ENCODE data around the gene OR10G3.

Gene OR10G3

DNA sequence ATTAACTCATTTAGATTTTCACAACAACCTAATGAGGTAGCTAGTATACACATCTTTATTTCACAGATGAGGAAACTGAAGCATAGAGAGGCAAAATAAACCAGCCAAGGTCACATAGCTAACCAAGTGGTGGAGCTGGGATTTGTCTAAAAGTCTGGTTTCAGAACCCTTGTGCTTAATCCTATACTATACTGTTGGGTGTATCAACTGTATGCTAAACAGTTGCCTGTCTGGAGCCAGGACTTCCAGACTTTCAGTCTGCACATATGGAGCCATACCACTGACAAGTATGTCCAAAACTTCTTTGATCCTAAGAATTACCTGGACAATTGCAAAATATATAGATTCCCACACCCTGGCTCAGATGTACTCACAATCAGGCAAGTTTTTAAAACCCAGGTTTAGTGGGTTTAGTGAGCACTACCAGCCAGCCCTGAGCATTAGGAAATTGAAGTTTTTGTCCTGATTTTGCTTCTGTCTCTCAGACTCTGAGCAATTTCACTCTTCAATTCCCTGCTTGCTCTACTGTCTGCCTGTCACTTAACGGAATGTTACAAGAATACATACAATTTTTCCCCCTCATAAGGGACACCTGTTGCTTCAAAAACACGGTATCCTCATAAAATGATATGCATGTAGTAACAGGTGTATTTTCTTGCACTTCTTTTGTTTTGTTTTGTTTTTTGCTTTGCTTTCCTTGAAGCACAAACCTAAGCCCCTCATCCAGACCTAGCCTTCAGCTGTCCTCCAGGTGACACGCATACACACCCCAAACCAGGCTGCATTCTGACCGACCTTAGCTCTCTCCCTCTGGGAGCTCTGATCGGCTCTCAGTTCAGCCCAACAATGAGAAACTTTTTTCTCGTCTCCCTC, 44.1 kb downstream of the OR10G3 start:
- DNase-seq (ENCODE audit: low read depth): no peak

DNA sequence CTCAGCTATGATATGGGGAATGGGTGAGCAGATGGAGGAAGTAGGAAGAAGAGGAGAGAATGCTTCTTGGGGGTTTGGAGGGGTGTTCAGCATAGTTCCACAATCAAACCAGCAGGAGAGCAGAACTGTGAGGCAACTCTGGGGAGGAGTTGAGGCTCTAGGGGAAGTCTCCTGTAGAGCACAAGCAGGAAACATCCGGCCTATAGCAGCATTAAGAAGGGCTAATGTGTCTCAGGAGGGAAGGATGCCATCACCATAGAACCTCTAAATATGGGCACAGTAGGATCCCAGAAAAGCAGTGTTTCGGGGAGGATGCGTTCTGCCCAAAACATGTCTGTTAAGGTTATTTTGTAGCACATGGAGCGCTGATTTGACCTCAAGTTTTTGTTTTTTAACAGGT, 45.3 kb downstream of the OR10G3 start:
- no peak for DNase-seq (ENCODE audit: low read depth)

DNA sequence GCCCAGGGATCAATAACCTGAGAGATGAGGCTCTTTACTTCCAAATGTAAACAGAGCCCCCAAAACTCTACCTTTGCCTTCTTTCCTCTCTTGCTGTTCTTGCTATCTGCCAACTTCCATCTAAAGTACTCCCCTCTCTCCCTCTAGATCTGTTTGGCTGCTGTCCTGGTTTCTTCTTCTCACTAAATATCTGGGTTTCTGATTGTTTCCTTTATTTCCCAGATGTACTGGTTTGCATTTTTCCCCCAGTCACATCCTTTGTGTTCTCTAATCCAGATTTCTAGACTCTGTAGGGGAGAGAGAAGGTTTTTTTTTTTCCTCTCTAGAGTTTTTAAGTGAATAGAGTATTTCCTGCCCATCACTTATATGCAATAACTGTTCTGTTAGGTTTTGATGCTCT, 46.6 kb downstream of the OR10G3 start:
- DNase-seq (ENCODE audit: low read depth): no peak

DNA sequence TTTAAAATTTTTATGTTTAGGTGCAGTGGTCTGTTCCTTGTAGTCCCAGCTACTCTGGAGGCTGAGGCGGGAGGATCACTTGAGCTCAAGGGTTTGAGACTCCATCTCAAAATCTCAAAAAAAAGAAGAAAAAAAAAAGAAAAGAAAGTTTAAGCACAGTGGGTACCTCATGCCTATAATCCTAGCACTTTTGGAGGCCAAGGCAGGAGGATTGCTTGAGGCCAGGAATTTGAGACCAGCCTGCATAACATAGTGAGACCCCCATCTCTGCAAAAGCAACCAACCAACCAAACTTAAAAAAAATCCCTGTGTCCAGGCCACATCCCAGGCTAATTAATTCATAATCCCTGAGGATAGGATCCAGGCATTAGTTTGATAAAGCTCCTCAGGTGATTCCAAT, 50.4 kb downstream of the OR10G3 start:
- no peak for DNase-seq (ENCODE audit: low read depth)

DNA sequence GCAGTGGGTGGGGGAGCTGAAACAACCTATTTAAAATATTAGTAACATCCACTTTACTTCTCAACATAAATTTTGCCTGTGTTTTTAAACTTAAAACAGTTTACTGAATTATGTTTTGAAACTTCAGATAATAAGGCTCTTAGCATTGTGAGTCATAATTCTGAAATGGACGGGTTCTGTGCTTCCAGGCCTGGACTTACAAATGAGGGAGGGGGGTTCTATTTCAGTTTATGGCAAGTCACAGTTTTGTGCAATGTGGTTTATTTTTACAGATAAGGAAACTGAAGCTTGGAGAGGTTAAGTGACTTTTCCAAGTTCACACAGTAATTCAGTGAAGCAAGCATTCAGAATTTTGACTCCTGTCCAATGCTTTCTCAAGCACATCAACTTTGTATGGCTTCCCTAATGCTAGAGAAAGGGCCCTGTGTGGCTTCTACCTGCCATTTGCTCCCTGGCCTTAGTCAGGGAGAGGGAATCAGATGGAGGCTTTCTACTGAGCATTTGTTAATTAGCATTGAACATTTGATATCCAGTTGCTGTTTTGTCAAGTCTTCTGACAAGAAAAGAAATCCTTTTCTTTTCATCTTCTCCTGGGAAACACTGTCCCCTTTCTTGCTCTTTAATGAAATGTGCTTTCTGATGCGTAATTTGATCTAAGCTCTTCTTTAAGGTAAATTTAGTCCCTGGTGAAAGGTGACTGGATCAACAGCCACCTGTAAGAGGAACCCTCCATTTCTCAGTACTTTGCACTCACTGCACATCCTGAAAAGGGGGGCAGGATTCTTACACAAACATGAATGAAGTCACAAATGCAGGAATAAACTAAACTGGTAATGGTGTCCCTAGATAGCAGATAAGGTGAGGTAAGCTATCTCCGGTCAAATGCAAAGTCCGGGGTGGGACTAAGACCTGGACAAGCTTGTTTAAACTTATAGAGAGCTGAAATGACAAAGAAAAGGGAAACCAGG, 51.2 kb downstream of the OR10G3 start:
- DNase-seq (ENCODE audit: low read depth): no peak

DNA sequence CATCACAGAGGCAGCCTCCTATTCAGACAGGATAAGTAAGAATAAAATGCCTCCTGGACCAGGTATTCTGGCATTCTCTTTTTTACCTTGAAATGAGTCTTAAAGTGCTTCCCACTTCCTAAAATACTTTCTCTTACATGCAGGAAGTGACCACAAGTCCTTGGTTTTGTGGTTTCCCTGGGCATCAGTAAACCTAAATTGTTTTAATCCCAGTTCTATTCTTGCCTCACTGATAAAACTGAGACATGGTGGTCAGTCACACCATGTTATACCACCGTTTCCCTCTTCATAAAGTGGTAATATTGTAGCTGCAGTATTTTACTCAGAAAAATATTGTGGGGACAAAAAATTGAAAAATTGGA, 52.6 kb downstream of the OR10G3 start:
- no peak for DNase-seq (ENCODE audit: low read depth)

DNA sequence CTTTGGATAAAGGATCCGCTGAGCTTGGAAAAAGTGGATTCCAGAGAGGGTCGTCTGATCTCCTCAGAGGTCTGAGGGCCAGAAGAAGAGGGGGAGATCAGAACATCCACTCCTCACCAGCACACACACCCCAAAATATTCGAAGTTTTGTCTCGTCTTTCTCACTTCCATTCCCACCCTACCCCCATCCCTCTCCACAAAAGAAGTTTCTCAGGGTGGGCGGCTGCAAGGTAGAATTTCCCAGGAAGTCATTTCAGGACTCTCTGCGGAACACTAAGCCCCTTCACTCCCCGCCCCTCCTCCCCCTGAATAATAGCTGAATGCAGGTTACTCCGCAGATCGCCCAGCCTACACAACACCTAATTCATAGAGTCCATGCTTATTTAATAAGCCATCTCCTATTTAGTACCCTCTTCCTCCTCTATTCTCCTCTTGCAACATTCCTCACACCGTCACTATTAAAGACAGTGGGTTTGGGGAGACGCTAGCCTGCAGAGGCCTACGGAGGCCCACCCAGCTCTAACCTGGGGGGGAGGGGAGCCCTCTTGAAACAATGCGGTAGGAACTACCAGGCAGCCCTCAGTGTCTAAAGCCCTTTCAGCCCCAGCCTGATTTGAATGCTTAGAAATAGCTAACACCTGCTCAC, 53.1 kb downstream of the OR10G3 start:
- DNase-seq (ENCODE audit: low read depth): no peak

DNA sequence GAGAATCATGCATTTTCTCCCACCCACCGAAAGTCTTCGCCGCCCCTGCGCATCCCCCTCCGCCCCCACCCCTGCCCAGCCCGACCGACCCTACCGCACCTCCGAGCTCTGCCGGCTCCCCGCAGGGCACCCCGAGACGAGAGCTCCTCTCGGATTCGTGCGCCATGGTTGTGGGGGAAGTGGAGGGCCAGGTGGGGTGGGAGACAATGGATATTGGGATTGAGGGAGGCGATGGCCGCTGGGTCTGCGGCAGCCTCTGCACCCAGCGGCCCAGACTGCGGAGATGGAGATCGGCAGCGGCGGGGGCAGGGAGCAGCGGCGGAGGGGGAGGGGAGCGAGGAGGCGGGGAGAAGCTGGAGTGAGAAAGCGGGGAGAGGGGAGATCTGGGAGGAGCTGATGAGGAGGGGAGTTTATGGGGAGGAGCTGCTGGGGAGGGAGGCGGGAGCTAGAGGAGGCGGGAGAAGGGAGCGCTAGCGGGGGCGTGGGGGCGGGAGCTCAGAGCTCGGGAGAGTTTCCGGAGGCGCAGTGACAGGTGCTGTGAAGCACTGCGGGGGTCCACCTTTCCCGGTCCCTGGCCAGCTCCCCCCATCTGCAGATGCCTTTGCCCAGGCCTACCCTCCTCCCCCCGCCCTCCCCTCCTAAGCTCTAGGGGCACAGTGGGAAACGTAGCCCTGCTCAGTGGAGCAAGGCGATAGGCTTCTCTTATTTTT, 53.8 kb downstream of the OR10G3 start, which contains the start of gene SALL2:
TSS of gene SALL2 (minus strand) at position 385 of the 710 bp plus-strand sequence. CDS start at position 166, 219 bp downstream.
- DNase-seq (ENCODE audit: low read depth): no peak

DNA sequence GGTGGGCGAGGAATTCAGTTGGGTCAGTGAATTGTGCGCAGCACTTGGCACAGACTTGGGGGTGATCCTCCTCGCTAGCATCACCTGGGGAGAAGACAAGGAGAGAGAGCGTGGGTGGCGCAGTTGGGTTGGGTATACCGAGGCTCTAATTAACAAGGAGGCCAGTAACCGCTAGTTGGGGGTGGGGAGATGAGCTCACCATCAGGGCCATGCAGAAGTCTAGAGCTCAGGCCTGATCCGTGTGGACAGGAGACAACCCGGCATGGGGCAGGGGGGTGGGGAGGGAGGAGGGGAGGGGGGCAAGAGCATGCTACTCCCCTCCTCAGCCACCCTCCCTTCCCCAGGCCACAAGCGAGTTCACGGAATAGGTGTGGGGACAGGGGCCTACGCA, 54.3 kb downstream of the OR10G3 start:
- no peak for DNase-seq (ENCODE audit: low read depth)

DNA sequence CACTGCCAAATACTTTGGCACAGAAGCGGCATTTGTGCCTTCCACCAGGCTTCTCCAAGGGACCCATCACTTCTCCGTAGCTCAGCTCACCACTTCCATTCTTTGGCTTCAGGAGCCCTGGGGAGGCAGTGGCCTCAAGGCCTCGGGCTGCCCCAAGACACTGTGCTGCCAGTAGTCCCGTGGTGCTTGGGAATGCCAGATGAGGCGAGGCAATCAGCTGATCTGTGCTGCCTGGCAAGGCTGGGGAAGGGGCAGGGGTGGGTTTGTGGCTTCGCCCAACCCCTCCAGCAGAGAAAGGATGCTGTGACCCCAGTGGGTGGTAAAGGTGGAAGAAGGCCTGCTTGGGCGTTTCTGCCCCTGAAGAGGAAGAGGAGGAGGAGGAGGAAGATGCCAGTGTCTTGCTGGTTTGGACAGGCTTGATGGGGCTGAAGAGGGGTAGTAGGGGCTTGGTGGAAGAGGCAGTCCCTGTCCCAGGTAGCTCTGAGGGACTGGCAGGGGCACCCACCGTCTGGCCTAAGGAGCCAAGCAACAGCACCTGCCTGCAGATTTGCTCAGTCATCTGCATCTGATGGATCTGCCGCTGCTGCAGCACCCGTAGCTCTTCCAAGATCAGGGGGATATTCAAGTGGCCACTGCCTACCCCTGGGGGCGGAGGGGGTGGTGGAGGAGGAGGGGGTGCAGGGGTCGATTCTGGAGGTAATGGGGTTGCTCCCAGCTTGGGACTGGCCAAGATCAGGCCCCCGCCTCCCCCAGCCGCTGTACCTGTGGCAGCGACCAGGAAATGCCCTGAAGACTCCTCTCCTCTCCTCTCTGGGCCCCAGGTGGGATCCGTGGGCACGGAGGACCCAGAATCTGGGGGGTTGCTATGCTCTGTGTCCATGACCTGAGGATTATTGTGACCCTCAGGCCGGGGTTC, 55.0 kb downstream of the OR10G3 start:
- no peak for DNase-seq (ENCODE audit: low read depth)

DNA sequence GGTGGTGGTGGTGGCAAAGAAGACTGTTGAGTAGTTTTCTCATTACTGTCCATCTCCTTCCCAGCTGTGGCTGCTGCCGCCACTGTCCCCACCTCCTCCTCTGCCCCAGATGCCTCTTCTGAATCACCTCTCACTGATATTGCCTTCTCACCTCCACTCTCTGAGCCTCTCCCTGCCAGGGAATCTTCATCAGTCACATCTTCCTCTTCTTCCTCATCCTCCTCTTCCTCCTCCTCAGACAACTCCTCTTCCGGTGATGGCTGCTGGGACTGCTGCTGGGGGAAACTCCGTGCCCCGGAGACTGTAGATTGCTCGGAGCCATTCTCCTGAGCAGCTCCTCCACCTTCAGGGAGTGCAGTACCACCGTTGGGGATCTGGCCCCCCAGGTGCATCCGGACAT, 56.7 kb downstream of the OR10G3 start:
- no peak for DNase-seq (ENCODE audit: low read depth)

DNA sequence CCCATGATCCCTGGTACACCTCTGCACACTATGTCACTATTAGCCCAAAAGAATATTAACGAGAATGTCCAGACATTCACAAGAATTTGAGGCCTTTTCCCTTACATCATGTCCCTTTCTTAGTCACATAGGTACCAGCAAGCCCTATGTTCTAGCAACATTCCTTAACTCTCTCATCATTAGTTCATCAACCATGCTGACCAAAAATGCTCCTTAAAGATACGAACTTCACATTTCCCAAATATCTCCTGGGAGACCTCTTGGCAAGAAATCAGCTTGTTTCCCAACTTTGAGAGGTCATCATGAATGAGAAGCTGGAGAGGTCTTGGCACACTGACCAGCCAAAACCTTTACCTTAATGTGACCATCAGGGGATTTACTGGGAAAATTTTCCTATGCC, 58.4 kb downstream of the OR10G3 start:
- DNase-seq (ENCODE audit: low read depth): no peak

DNA sequence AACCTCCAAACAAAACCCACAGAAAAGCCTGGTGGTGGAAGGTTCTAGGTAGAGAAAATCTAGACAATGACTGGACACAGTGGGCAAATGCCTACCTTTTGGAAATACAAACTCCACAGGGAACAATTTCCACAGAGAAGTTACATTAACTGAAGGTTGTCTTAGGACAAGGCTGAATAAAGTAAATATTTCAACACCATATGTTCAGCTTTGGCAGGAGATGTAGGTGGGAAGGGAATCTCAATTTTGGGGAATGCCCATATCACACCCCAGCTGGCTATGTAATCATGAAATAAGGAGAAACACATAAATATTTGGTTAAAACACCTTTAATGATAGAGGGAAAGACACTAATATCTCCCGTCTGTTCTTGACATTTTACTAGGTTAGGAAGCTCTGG, 59.1 kb downstream of the OR10G3 start:
- no peak for DNase-seq (ENCODE audit: low read depth)

DNA sequence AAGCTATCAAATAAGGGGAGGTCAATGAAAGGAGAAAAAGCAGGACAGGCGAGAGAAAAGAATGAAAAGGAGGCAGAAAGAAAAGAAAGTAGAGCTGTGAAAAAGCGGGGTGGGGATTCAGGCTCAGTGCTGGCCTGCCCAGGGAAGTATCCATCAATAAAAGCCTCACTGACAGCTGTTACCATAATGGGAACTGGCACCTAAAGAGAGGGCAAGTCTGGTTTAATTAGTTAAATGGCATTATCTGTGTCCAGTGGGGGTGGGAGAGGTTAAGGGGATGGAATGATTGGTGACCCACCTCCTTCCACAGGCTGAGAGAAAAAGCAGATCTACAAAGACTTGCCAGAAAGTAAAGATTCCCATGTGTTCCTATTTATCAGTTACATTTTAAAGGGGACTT, 61.2 kb downstream of the OR10G3 start:
- DNase-seq (ENCODE audit: low read depth): no peak
